Gastroesophageal sphincter (tissue), 3 donors: ENCODE measurements around the gene ZNF580.

Experiments
- POLR2A ChIP-seq, 2 donors: fragments of 450-650 bp; IDR thresholded peaks; one replicate each; pipeline ENCODE4 v1.6.1; 2017; ENCODE audit warnings: antibody characterized with exemption in 2 of 2, mild to moderate bottlenecking in 2 of 2, moderate library complexity in 1 of 2
- POLR2AphosphoS5 ChIP-seq: sonication (generic); formaldehyde crosslinking; IDR thresholded peaks from one replicate; pipeline ENCODE4 v1.6.1; 2017; ENCODE audit warnings: antibody characterized with exemption
- TF ChIP-seq, protein P1 (sequence below), 4 experiments: fragments of 200-600 bp in 2 of 4; fragments of 450-650 bp in 2 of 4; sonication (generic) in 1 of 4; IDR thresholded peaks; one replicate each; pipeline ENCODE4 v1.5.1; 2017 to 2019; ENCODE audit warnings: antibody characterized with exemption in 4 of 4, mild to moderate bottlenecking in 2 of 4, moderate library complexity in 2 of 4

DNA sequence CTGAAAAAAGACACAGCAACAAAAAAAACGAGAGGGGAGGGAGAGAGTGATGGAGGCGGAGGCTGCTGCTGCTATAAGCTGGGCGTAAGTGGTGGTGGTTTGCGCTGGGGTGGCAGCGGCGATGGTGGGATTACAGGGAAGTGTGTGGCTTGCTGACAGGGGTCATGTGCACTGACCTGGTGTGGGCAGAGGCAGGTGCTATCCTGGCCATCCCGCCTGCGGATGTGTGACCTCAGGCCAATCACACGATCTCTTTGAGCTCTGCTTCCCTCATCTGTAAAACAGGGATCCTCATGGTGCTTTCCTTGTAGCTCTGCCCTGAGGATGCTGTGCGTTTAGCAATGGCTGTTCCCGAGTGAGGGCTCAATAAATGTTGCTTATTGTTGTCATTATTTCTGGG lies 3.3 kb upstream of the ZNF580 start:
- TF ChIP-seq, protein P1, sequence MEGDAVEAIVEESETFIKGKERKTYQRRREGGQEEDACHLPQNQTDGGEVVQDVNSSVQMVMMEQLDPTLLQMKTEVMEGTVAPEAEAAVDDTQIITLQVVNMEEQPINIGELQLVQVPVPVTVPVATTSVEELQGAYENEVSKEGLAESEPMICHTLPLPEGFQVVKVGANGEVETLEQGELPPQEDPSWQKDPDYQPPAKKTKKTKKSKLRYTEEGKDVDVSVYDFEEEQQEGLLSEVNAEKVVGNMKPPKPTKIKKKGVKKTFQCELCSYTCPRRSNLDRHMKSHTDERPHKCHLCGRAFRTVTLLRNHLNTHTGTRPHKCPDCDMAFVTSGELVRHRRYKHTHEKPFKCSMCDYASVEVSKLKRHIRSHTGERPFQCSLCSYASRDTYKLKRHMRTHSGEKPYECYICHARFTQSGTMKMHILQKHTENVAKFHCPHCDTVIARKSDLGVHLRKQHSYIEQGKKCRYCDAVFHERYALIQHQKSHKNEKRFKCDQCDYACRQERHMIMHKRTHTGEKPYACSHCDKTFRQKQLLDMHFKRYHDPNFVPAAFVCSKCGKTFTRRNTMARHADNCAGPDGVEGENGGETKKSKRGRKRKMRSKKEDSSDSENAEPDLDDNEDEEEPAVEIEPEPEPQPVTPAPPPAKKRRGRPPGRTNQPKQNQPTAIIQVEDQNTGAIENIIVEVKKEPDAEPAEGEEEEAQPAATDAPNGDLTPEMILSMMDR (IDR thresholded peaks at IDR 0.05) = no peak
- TF ChIP-seq POLR2AphosphoS5 (no peak), POLR2A (IDR thresholded peaks at IDR 0.05) (no peak)
